Esophagus muscularis mucosa (tissue), 4 donors: ENCODE results near the gene SEPTIN7.

Source experiments
- CTCF ChIP-seq, 3 experiments: fragments of 200-600 bp in 2 of 3; fragments of 450-650 bp in 1 of 3; sonication (generic) in 2 of 3; IDR thresholded peaks; one replicate each; pipeline ENCODE4 v1.5.1; 2017 to 2019; ENCODE audit warnings: antibody characterized with exemption in 3 of 3, mild to moderate bottlenecking in 2 of 3, moderate library complexity in 1 of 3
- EP300 ChIP-seq: sonication (generic); formaldehyde crosslinking; IDR thresholded peaks from one replicate; pipeline ENCODE4 v1.6.1; 2017; ENCODE audit warnings: antibody characterized with exemption
- POLR2A ChIP-seq: fragments of 450-650 bp; IDR thresholded peaks from one replicate; pipeline ENCODE4 v1.6.1; 2017; ENCODE audit warnings: antibody characterized with exemption, moderate library complexity, mild to moderate bottlenecking, low read depth
- POLR2AphosphoS5 ChIP-seq, 2 donors: sonication (generic); formaldehyde crosslinking; IDR thresholded peaks; one replicate each; pipeline ENCODE4 v1.6.1; 2017; ENCODE audit warnings: antibody characterized with exemption in 2 of 2

DNA sequence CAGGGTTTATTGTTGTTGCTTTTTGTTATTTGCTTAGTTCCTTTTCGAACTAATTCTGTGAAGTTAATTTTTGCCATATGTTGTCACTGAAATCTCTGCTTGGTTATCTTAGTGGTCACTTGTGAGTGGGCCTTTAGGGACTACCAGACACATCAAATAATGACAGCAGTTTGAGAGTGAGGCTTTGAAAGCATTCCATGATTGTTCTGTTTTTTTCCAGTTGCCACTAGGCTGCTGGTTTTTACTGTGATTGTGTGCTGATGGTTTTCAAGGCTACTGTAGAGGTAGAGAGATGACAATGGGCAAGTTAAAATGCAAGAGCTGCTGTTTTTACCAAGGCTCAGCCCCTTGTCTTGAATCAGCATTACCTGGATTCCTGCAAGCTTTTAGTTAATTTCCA lies 20.0 kb downstream of the SEPTIN7 start:
- TF ChIP-seq CTCF (IDR thresholded peaks at IDR 0.05) (no peak), EP300 (no peak), POLR2A (no peak), POLR2AphosphoS5 (IDR thresholded peaks at IDR 0.05) (no peak)
